PFSK-1 (cell line): ENCODE results near the gene SEPTIN2.

Source experiments
- FOXP2 ChIP-seq: optimal IDR thresholded peaks from 2 replicates; pipeline ENCODE3; 2011; ENCODE audit warnings: borderline replicate concordance, control low read depth, inconsistent platforms; ENCODE audit not compliant: insufficient read depth; ENCODE audit errors: extremely low read length, extremely low read depth
- POLR2AphosphoS5 ChIP-seq: IDR thresholded peaks from 2 replicates; pipeline ENCODE4 v1.6.1; 2012; ENCODE audit warnings: low read depth, mild to moderate bottlenecking, control low read depth, low read length, moderate library complexity
- SIN3A ChIP-seq: IDR thresholded peaks from 2 replicates; pipeline ENCODE4 v1.6.1; 2012; ENCODE audit warnings: mild to moderate bottlenecking, low read length, moderate library complexity, borderline replicate concordance; ENCODE audit not compliant: insufficient read depth
- TAF1 ChIP-seq: IDR thresholded peaks from 2 replicates; pipeline ENCODE4 v1.6.1; 2012; ENCODE audit warnings: low read length, control low read depth, borderline replicate concordance; ENCODE audit not compliant: insufficient read depth
- TF ChIP-seq, protein P1 (sequence below), 2 experiments: IDR thresholded peaks; 2 replicates each; pipeline versions ENCODE4 v1.6.1 to v1.8.0; 2011 to 2012; ENCODE audit warnings: low read depth in 2 of 2, low read length in 2 of 2, control low read depth in 1 of 2, inconsistent platforms in 1 of 2, mild to moderate bottlenecking in 1 of 2, moderate library complexity in 1 of 2; ENCODE audit not compliant: insufficient read depth in 1 of 2

The SEPTIN2 gene

DNA sequence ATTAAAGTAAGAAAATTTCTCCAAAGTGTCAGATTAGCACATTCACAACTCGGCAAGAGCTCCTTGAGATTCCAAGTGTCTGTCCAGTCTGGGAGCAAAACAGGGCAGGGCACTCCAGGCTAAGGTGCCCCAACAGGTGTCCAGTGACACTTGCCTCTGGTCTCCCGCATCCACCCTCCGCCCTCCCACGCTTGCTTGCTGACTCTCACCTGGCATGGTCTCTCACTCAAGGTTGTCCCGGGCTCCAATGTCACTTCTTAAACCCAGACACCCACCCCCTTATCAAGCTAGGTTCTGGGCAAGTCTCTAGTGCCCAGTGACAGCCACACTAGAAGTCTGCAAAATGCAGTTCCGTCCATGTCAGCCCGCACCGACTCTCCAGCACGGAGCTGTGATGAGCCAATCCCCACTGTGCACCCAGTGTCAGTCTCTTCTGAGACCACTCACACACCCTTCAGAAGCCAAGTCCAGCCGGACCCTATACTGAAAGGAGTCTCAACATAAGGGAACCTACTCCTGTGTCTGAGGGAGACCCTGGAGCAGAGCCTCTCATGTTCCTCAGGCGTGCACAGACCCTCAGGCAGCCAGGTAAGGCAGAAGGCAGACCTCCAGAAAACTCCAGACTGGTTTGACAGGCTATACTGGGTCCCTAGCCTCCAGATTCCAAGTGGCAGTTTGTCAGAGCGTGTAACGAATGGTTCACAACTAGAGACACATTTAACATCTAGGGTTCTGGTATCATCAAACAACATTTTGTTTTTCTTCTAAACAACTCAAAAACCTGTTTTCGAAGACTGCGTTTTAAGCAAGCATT, 45.8 kb upstream of the SEPTIN2 start:
- no peak for TF ChIP-seq TAF1
- TF ChIP-seq, protein P1, sequence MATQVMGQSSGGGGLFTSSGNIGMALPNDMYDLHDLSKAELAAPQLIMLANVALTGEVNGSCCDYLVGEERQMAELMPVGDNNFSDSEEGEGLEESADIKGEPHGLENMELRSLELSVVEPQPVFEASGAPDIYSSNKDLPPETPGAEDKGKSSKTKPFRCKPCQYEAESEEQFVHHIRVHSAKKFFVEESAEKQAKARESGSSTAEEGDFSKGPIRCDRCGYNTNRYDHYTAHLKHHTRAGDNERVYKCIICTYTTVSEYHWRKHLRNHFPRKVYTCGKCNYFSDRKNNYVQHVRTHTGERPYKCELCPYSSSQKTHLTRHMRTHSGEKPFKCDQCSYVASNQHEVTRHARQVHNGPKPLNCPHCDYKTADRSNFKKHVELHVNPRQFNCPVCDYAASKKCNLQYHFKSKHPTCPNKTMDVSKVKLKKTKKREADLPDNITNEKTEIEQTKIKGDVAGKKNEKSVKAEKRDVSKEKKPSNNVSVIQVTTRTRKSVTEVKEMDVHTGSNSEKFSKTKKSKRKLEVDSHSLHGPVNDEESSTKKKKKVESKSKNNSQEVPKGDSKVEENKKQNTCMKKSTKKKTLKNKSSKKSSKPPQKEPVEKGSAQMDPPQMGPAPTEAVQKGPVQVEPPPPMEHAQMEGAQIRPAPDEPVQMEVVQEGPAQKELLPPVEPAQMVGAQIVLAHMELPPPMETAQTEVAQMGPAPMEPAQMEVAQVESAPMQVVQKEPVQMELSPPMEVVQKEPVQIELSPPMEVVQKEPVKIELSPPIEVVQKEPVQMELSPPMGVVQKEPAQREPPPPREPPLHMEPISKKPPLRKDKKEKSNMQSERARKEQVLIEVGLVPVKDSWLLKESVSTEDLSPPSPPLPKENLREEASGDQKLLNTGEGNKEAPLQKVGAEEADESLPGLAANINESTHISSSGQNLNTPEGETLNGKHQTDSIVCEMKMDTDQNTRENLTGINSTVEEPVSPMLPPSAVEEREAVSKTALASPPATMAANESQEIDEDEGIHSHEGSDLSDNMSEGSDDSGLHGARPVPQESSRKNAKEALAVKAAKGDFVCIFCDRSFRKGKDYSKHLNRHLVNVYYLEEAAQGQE (IDR thresholded peaks at IDR 0.05; ENCODE audit: insufficient read depth in 1 of 2, low read depth in 2 of 2, low read length in 2 of 2): no peak
- TF ChIP-seq SIN3A: no peak
- no peak for TF ChIP-seq POLR2AphosphoS5
- TF ChIP-seq FOXP2: no peak

DNA sequence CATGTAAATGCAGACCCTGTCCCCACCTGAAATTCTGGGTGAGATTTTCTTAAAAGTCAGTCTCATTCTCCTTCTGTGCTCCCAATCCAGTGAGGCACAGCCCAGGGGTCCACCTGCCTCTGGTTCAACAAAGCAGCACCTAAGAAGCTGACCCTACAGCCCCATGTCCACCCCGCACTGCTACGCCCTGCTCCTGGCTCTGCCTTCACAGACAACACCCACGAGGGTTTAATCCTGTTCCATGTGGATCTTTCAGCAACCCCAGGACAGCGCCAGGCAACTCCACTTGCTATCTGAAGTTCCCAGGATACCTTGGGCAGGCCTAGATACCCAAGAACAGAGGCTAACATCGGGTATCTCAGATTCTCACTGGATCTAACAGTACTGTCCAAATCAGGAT, 45.2 kb upstream of the SEPTIN2 start:
- TF ChIP-seq POLR2AphosphoS5: no peak
- TF ChIP-seq SIN3A: no peak
- no peak for TF ChIP-seq TAF1
- TF ChIP-seq, protein P1 (IDR thresholded peaks at IDR 0.05; ENCODE audit: insufficient read depth in 1 of 2, low read depth in 2 of 2, low read length in 2 of 2): no peak
- TF ChIP-seq FOXP2: no peak

DNA sequence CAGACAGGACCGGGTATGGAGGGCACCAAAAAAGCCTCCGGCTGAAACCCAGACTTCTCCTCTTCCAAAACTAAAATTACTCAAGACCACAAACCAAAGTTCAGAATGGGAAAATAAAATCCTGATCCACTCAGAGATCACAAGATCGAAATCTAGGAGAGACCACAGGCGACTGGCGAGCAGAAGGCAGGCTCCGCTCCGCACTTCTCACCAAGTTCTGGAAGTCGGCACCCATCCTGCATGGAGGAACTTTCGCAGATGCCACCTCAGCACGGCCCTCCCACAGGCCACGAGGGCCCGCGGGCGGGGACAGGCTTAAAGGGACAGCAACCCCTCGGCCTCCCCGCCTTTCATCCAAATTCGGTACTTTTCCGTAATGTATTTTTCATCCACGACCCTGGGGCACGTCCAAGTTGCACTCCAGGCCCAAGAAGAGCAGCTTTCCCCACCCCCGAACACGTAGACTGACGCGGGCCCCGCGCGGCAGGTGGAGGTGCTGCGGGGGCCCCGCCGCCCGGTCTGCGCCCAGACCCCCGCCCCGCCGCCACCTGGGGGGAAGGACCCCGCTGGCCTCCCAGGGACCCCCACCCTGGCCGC, 43.9 kb upstream of the SEPTIN2 start:
- TF ChIP-seq SIN3A: no peak
- peak; percentile 38; the same call in 1 of the 2 replicates for TF ChIP-seq POLR2AphosphoS5

DNA sequence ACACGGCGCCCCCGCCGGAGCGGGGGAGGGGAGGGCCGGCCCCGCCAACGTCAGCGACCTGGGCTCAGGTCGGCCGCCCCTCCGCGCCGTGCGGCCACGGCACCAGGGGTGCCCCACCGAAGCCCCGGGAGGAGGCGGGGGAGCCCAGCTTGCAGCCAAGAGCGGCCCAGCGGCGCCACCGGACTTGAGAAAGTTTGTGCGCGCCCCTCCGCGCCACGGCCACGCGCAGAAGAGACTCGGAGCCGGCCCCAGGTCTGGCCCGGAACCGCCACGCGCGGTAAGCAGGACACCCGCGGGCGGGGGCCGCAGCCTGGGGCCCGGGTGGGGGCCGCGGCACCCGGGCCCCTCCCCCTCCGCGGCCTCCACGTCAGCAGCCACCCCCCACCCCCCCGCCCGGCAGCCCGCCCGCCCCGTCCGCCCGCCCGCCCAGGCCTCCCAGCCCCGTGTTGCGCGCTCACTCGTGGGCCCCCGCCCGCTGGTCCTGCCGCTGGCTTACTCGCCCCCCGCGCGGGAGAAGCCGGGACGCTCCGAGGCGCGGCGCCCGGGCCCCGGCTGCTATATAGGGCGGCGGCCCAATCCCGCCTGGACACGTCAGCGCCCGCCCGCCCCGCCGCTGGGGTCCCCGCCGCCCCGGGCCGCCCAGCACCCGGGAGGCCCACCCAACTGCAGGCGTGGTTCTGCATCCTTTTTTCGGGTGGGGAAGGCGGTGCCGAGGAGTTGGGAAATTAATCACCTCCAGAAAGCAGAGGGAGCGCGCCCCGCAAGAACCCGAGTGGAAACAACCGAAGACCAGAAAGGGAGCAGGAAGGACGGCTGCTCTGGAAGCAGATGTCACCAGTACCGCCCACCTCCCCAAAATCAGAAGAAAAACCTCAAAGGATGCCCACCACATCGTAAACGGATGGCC, 43.2 kb upstream of the SEPTIN2 start:
- TF ChIP-seq POLR2AphosphoS5 (peak; percentile 38; the same call in 1 of the 2 replicates), FOXP2 (no peak), SIN3A (no peak), TAF1 (0 out of 2 replicates have a peak, but pooled peaks have one; percentile 19)
- TF ChIP-seq, protein P1 (IDR thresholded peaks at IDR 0.05; ENCODE audit: insufficient read depth in 1 of 2, low read depth in 2 of 2, low read length in 2 of 2): no peak

DNA sequence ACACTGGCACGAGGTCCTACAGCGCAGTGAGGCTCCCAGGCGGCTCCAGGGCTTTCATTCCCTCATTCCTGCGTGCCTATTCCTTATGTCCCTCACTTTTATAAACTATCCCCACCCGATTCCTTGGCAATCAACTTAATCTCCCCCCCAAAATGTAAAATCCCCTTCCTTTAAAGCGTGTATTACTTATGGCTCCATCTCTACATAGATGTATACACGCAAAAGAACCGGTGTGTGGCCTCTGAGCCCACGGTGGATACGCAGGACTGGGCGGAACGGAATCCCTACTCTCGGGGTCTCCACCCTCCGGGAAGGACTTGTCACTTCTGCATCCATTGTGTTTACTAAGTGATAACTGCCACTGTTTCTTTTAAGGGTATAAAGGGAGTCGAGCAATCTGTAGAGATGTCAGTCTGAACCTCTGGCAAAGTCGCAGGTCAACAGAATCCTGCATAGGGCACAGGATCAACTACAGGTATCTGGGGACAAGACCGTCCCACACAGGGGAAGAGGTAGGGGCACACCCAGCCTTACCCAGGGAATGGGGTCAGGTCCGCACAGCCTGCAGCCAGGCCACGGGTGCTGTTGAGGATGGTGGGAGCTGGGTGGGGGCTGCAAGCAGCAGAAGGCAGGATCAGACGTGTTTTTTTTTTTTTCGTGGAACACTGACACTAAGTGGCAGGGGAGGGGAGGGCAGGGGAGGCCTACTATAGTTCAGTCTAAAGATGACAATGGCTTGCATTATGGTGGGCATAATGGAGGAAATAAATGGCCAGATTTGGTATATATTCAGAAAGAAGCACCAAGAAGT, 42.3 kb upstream of the SEPTIN2 start:
- no peak for TF ChIP-seq POLR2AphosphoS5
- TF ChIP-seq TAF1: no peak
- TF ChIP-seq FOXP2: no peak
- no peak for TF ChIP-seq SIN3A
- TF ChIP-seq, protein P1 (IDR thresholded peaks at IDR 0.05; ENCODE audit: insufficient read depth in 1 of 2, low read depth in 2 of 2, low read length in 2 of 2): no peak
